ENCODE results near the gene FOXN1. TPM values are rescaled to one million over a fixed set of nuclear protein-coding genes. Genes with fewer than 3 reads are reported as not detected.

The FOXN1 gene
- total and polyA plus RNA-seq, 4 donors, result not detected

GRCh38 chr17:28536532-28537218, 30.5 kb downstream of the FOXN1 start:
- Histone ChIP-seq H3K9me3 (ENCODE audit: control insufficient read depth in 4 of 4, low read length in 3 of 4) (no peaks in the 10 kb centered on the region), H3K4me1 (ENCODE audit: control insufficient read depth in 4 of 4, insufficient read depth in 4 of 4, low read length in 3 of 4) (no peaks in the 10 kb centered on the region), H3K9ac (ENCODE audit: low read depth in 1 of 2, low read length in 2 of 2) (no peak overlapping the region), H3K36me3 (ENCODE audit: control insufficient read depth in 4 of 4, insufficient read depth in 3 of 4, low read depth in 1 of 4, low read length in 3 of 4) (no peaks in the 10 kb centered on the region), H3K27me3 (ENCODE audit: control insufficient read depth in 4 of 4, insufficient read depth in 4 of 4, low read length in 3 of 4) (no peaks in the 10 kb centered on the region), H3K27ac (ENCODE audit: low read depth in 1 of 2, low read length in 2 of 2) (no peak overlapping the region), H3K4me3 (ENCODE audit: low read depth in 1 of 3, low read length in 3 of 3) (no peak overlapping the region)
- DNase-seq (ENCODE audit: low spot score), result no peak
- 65% methylated on average over 9 of the region's 9 CpGs for WGBS
- TF ChIP-seq HNF4G (IDR thresholded peaks at IDR 0.05), result no peak
- no peak for TF ChIP-seq RXRA (IDR thresholded peaks at IDR 0.05)
- TF ChIP-seq TAF1 (conservative IDR thresholded peaks at IDR 0.05), result no peak
- no peak for TF ChIP-seq NR2F2 (IDR thresholded peaks at IDR 0.05)
- no peak for TF ChIP-seq YY1 (IDR thresholded peaks at IDR 0.05)

DNA sequence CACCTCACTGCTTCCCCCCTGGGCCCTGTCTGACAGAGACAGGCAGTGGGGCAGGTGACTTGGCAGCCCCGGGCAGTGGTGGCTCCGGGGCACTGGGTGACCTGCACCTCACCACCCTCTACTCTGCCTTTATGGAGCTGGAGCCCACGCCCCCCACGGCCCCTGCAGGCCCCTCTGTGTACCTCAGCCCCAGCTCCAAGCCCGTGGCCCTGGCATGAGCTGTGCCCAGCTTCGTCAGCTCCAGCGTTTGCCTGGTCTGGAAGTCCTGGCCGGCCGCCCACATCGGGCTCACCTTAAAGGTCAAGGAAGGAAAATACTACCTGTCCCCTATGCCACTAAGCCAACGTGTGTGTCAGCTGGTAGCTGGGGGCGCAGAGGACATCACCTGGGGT, 31.1 kb downstream of the FOXN1 start:
- Histone ChIP-seq H3K36me3 (ENCODE audit: control insufficient read depth in 4 of 4, insufficient read depth in 3 of 4, low read depth in 1 of 4, low read length in 3 of 4) (no peaks in the 10 kb centered on the region), H3K9me3 (ENCODE audit: control insufficient read depth in 4 of 4, low read length in 3 of 4) (no peaks in the 10 kb centered on the region), H3K4me3 (ENCODE audit: low read depth in 1 of 3, low read length in 3 of 3) (no peak overlapping the region), H3K9ac (ENCODE audit: low read depth in 1 of 2, low read length in 2 of 2) (no peak overlapping the region), H3K27me3 (ENCODE audit: control insufficient read depth in 4 of 4, insufficient read depth in 4 of 4, low read length in 3 of 4) (no peaks in the 10 kb centered on the region), H3K4me1 (ENCODE audit: control insufficient read depth in 4 of 4, insufficient read depth in 4 of 4, low read length in 3 of 4) (no peaks in the 10 kb centered on the region), H3K27ac (ENCODE audit: low read depth in 1 of 2, low read length in 2 of 2) (no peak overlapping the region)
- TF ChIP-seq, protein P1, sequence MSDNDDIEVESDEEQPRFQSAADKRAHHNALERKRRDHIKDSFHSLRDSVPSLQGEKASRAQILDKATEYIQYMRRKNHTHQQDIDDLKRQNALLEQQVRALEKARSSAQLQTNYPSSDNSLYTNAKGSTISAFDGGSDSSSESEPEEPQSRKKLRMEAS (IDR thresholded peaks at IDR 0.05), result no peak
- DNase-seq (ENCODE audit: low spot score), result no peak
- 75% methylated on average over 12 of the region's 12 CpGs for WGBS

- WGBS, result 92% methylated on average over 14 of the region's 14 CpGs
- Histone ChIP-seq H3K27me3 (ENCODE audit: control insufficient read depth in 4 of 4, insufficient read depth in 4 of 4, low read length in 3 of 4) (no peaks in the 10 kb centered on the region), H3K9me3 (ENCODE audit: control insufficient read depth in 4 of 4, low read length in 3 of 4) (no peaks in the 10 kb centered on the region), H3K27ac (ENCODE audit: low read depth in 1 of 2, low read length in 2 of 2) (no peak overlapping the region), H3K36me3 (ENCODE audit: control insufficient read depth in 4 of 4, insufficient read depth in 3 of 4, low read depth in 1 of 4, low read length in 3 of 4) (no peaks in the 10 kb centered on the region), H3K4me1 (ENCODE audit: control insufficient read depth in 4 of 4, insufficient read depth in 4 of 4, low read length in 3 of 4) (no peaks in the 10 kb centered on the region), H3K9ac (ENCODE audit: low read depth in 1 of 2, low read length in 2 of 2) (no peak overlapping the region), H3K4me3 (ENCODE audit: low read depth in 1 of 3, low read length in 3 of 3) (no peak overlapping the region)
- DNase-seq (ENCODE audit: low spot score), result no peak
- TF ChIP-seq JUND (IDR thresholded peaks at IDR 0.05) (no peak), HNF4G (IDR thresholded peaks at IDR 0.05) (no peak), FOXA1 (IDR thresholded peaks at IDR 0.05) (no peak)
Observed at GRCh38 chr17:28538296-28538895, 32.2 kb downstream of the FOXN1 start.

DNA sequence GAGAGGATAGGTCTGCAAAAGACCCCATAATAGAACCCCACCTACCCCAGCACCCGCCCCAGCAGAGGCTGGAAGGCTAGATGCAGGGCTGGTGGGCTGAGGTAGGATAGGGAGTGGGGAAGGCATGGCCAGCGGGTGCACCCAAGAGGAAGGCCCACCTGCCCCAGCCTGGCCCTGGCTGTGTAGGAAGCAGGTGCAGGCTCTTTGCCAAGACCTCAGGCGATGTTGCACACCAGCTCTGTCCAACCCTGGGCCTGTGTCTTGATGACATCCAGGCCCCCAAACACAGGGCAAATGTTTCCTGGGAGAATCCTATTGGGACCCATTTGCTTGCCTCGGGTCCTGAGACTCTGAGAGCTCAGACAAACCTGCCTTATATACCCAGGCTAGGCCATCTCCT, 34.1 kb downstream of the FOXN1 start:
- no peak for TF ChIP-seq YY1 (IDR thresholded peaks at IDR 0.05)
- no peak for TF ChIP-seq TAF1 (conservative IDR thresholded peaks at IDR 0.05)
- TF ChIP-seq, protein P2, sequence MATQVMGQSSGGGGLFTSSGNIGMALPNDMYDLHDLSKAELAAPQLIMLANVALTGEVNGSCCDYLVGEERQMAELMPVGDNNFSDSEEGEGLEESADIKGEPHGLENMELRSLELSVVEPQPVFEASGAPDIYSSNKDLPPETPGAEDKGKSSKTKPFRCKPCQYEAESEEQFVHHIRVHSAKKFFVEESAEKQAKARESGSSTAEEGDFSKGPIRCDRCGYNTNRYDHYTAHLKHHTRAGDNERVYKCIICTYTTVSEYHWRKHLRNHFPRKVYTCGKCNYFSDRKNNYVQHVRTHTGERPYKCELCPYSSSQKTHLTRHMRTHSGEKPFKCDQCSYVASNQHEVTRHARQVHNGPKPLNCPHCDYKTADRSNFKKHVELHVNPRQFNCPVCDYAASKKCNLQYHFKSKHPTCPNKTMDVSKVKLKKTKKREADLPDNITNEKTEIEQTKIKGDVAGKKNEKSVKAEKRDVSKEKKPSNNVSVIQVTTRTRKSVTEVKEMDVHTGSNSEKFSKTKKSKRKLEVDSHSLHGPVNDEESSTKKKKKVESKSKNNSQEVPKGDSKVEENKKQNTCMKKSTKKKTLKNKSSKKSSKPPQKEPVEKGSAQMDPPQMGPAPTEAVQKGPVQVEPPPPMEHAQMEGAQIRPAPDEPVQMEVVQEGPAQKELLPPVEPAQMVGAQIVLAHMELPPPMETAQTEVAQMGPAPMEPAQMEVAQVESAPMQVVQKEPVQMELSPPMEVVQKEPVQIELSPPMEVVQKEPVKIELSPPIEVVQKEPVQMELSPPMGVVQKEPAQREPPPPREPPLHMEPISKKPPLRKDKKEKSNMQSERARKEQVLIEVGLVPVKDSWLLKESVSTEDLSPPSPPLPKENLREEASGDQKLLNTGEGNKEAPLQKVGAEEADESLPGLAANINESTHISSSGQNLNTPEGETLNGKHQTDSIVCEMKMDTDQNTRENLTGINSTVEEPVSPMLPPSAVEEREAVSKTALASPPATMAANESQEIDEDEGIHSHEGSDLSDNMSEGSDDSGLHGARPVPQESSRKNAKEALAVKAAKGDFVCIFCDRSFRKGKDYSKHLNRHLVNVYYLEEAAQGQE (IDR thresholded peaks at IDR 0.05), result no peak
- no peak for TF ChIP-seq FOXA2 (IDR thresholded peaks at IDR 0.05)
- TF ChIP-seq, protein P1 (IDR thresholded peaks at IDR 0.05), result no peak
- TF ChIP-seq JUND (IDR thresholded peaks at IDR 0.05), result no peak
- TF ChIP-seq RXRA (IDR thresholded peaks at IDR 0.05), result no peak
- TF ChIP-seq HNF4G (IDR thresholded peaks at IDR 0.05), result no peak
- no peak for TF ChIP-seq NR2F2 (IDR thresholded peaks at IDR 0.05)
- no peak for TF ChIP-seq EGR1 (IDR thresholded peaks at IDR 0.05; ENCODE audit: low read depth in 2 of 2)
- no peak for TF ChIP-seq RAD21 (IDR thresholded peaks at IDR 0.05)
- TF ChIP-seq SP1 (IDR thresholded peaks at IDR 0.05), result no peak
- no peak for TF ChIP-seq GABPA (IDR thresholded peaks at IDR 0.05 in 1 of 2, conservative IDR thresholded peaks at IDR 0.05 in 1 of 2)
- Histone ChIP-seq H3K27me3 (ENCODE audit: control insufficient read depth in 4 of 4, insufficient read depth in 4 of 4, low read length in 3 of 4) (no peaks in the 10 kb centered on the region), H3K9me3 (ENCODE audit: control insufficient read depth in 4 of 4, low read length in 3 of 4) (no peaks in the 10 kb centered on the region), H3K27ac (ENCODE audit: low read depth in 1 of 2, low read length in 2 of 2) (no peak overlapping the region), H3K4me3 (ENCODE audit: low read depth in 1 of 3, low read length in 3 of 3) (no peak overlapping the region), H3K9ac (ENCODE audit: low read depth in 1 of 2, low read length in 2 of 2) (no peak overlapping the region), H3K4me1 (ENCODE audit: control insufficient read depth in 4 of 4, insufficient read depth in 4 of 4, low read length in 3 of 4) (no peaks in the 10 kb centered on the region), H3K36me3 (ENCODE audit: control insufficient read depth in 4 of 4, insufficient read depth in 3 of 4, low read depth in 1 of 4, low read length in 3 of 4) (no peaks in the 10 kb centered on the region)
- DNase-seq (ENCODE audit: low spot score), result no peak
- 94% methylated on average over 4 of the region's 4 CpGs for WGBS
